A549 (cell line): ENCODE results near the gene SPINT1. TPM values are rescaled to one million over a fixed set of nuclear protein-coding genes. Genes with fewer than 3 reads are reported as not detected.

Experiments
- ATAC-seq, 2 experiments: fragments of 200-7000 bp in 1 of 2; fragments of >200 bp in 1 of 2; cut with Nextera tagmentation in 1 of 2; cut with Tn5 transposase in 1 of 2; 3 replicates each; pipeline versions ENCODE4 v1.8.0 to v1.9.1; 2018 to 2020; ENCODE audit warnings: mild to moderate bottlenecking in 1 of 2, moderate library complexity in 1 of 2
- CTCF ChIA-PET: fragments of 300-600 bp; sonication (Branson Sonifier 250); formaldehyde crosslinking; extraction: SDS; loops from one replicate; lab custom pipeline; 2021; ENCODE audit warnings: antibody characterized with exemption, inconsistent platforms; lab: Yijun Ruan, JAX
- POLR2A ChIA-PET: fragments of 350-600 bp; formaldehyde crosslinking; extraction: SDS; loops from one replicate; lab custom pipeline; 2021; ENCODE audit warnings: antibody characterized with exemption, inconsistent platforms; lab: Yijun Ruan, JAX
- DNase-seq, 2 experiments: peaks; one replicate each; pipeline versions ENCODE4 v3.0.0 to v3.0.0-alpha.2; 2011 to 2016; ENCODE audit warnings: low read depth in 1 of 2, low spot score in 1 of 2
- FAIRE-seq: peaks from 2 replicates; lab custom pipeline; 2011; peaks lifted over from hg19 to GRCh38; lab: Jason Lieb, UNC
- H3K27ac ChIP-seq, 2 experiments: fragments of >200 bp; sonication (Bioruptor Twin); formaldehyde crosslinking; 3 replicates each; pipeline ENCODE4 v1.5.1; 2016 to 2017
- H3K4me1 ChIP-seq: fragments of >200 bp; sonication (Bioruptor Twin); formaldehyde crosslinking; 3 replicates; pipeline ENCODE4 v1.6.1; 2016
- H3K4me2 ChIP-seq: fragments of >200 bp; sonication (Bioruptor Twin); formaldehyde crosslinking; 3 replicates; pipeline ENCODE4 v1.6.1; 2016
- H3K4me3 ChIP-seq: fragments of >200 bp; sonication (Bioruptor Twin); formaldehyde crosslinking; 3 replicates; pipeline ENCODE4 v1.5.1; 2016
- H3K9me3 ChIP-seq: fragments of >200 bp; sonication (Bioruptor Twin); formaldehyde crosslinking; 3 replicates; pipeline ENCODE4 v1.6.1; 2016
- BHLHE40 ChIP-seq: IDR thresholded peaks from 2 replicates; pipeline ENCODE4 v1.6.1; 2012; ENCODE audit warnings: low read depth, low read length, inconsistent platforms
- CHD2 ChIP-seq: fragments of 150-350 bp; IDR thresholded peaks from 2 replicates; pipeline ENCODE4 v1.6.1; 2014; ENCODE audit warnings: low read length; ENCODE audit not compliant: partially characterized antibody
- EHF ChIP-seq: fragments of 250-450 bp; sonication (Bioruptor Pico); IDR thresholded peaks from 2 replicates; pipeline ENCODE4 v1.5.0; 2020; ENCODE audit warnings: mild to moderate bottlenecking
- EP300 ChIP-seq, 2 experiments: fragments of >200 bp; sonication (Bioruptor Twin); formaldehyde crosslinking; IDR thresholded peaks; 2 replicates in 1 of 2; 3 replicates in 1 of 2; pipeline ENCODE4 v1.6.1; 2016 to 2017
- ESRRA ChIP-seq: fragments of 150-350 bp; IDR thresholded peaks from 2 replicates; pipeline ENCODE4 v1.6.1; 2014; ENCODE audit warnings: mild to moderate bottlenecking, low read length, borderline replicate concordance
- FOXS1 ChIP-seq: fragments of 250-450 bp; sonication (Bioruptor Pico); IDR thresholded peaks from 2 replicates; pipeline ENCODE4 v1.5.0; 2020; ENCODE audit warnings: mild to moderate bottlenecking, moderate library complexity
- HDAC2 ChIP-seq: fragments of 200-600 bp; sonication (generic); IDR thresholded peaks from 2 replicates; pipeline ENCODE4 v1.6.1; 2016
- HEYL ChIP-seq: fragments of 250-450 bp; sonication (Bioruptor Pico); IDR thresholded peaks from 2 replicates; pipeline ENCODE4 v1.8.0; 2021; ENCODE audit warnings: mild to moderate bottlenecking, moderate library complexity
- HOXB13 ChIP-seq: fragments of 250-450 bp; sonication (Bioruptor Pico); IDR thresholded peaks from 2 replicates; pipeline ENCODE4 v1.5.0; 2020; ENCODE audit warnings: low read depth, mild to moderate bottlenecking, moderate library complexity
- HOXB5 ChIP-seq: fragments of 250-450 bp; sonication (Bioruptor Pico); IDR thresholded peaks from 2 replicates; pipeline ENCODE4 v1.5.0; 2020; ENCODE audit warnings: mild to moderate bottlenecking, moderate library complexity
- KDM1A ChIP-seq: fragments of 200-600 bp; sonication (generic); IDR thresholded peaks from 2 replicates; pipeline ENCODE4 v1.6.1; 2016; ENCODE audit warnings: low read depth, mild to moderate bottlenecking
- KDM5A ChIP-seq: fragments of 200-600 bp; sonication (generic); IDR thresholded peaks from 2 replicates; pipeline ENCODE4 v1.6.1; 2016; ENCODE audit warnings: antibody characterized with exemption, mild to moderate bottlenecking
- MAFK ChIP-seq: fragments of 450-650 bp; IDR thresholded peaks from 2 replicates; pipeline ENCODE4 v1.6.1; 2014; ENCODE audit not compliant: partially characterized antibody
- NFE2L2 ChIP-seq: fragments of 150-350 bp; conservative IDR thresholded peaks from 2 replicates; pipeline ENCODE4 v1.6.1; 2014; ENCODE audit warnings: low read length
- PHF8 ChIP-seq: fragments of 200-600 bp; sonication (generic); IDR thresholded peaks from 2 replicates; pipeline ENCODE4 v1.6.1; 2016; ENCODE audit warnings: low read depth, mild to moderate bottlenecking, antibody characterized with exemption, moderate library complexity, borderline replicate concordance
- POLR2A ChIP-seq: IDR thresholded peaks from 2 replicates; pipeline ENCODE4 v1.6.1; 2012; ENCODE audit warnings: mild to moderate bottlenecking, low read length
- POLR2AphosphoS2 ChIP-seq: conservative IDR thresholded peaks from 2 replicates; pipeline ENCODE4 v1.6.1; 2012; ENCODE audit warnings: low read length, improper control_type of control experiment, inconsistent platforms
- RFX5 ChIP-seq: fragments of 450-650 bp; IDR thresholded peaks from 2 replicates; pipeline ENCODE4 v1.7.1; 2014; ENCODE audit warnings: antibody characterized with exemption, mild to moderate bottlenecking, moderate library complexity
- SMC3 ChIP-seq: fragments of >200 bp; sonication (Bioruptor Twin); formaldehyde crosslinking; IDR thresholded peaks from 3 replicates; pipeline ENCODE4 v1.6.1; 2018; ENCODE audit warnings: inconsistent platforms
- SREBF2 ChIP-seq: fragments of 450-650 bp; IDR thresholded peaks from 2 replicates; pipeline ENCODE4 v1.6.1; 2014; ENCODE audit warnings: mild to moderate bottlenecking, moderate library complexity
- TP53 ChIP-seq: fragments of 250-450 bp; sonication (Bioruptor Pico); IDR thresholded peaks from 2 replicates; pipeline ENCODE4 v1.5.0; 2021; ENCODE audit warnings: mild to moderate bottlenecking, moderate library complexity
- ZC3H11A ChIP-seq: fragments of 450-650 bp; IDR thresholded peaks from 2 replicates; pipeline ENCODE4 v1.6.1; 2014; ENCODE audit warnings: antibody characterized with exemption, mild to moderate bottlenecking
- ZNF302 ChIP-seq: fragments of 250-450 bp; sonication (Bioruptor Pico); IDR thresholded peaks from 2 replicates; pipeline ENCODE4 v1.9.0; 2021; ENCODE audit warnings: inconsistent platforms, mild to moderate bottlenecking, moderate library complexity
- WGBS: methylation state at CpG from one replicate; pipeline ENCODE4 v1.1.6; 2017; ENCODE audit errors: missing lambda C conversion rate; 5-methylcytosine and 5-hydroxymethylcytosine counted together
- polyA minus RNA-seq: library from RNA; depleted of rRNA, polyadenylated mRNA; stranded (reverse); fragments of >200 nt; gene quantifications from 2 replicates; pipeline ENCODE4 v1.2.3, GENCODE V29; 2011; rRNA and poly(A)+ RNA removed
- polyA plus RNA-seq, 4 experiments: library from polyadenylated mRNA; depleted of rRNA in 3 of 4; stranded (reverse); fragments of >200 nt; fragmentation: RNase III in 1 of 4; extraction: RNeasy Plus Mini Kit Qiagen cat#74134 plus additional on column Dnase treatment in 1 of 4; gene quantifications; 2 replicates in 3 of 4; 3 replicates in 1 of 4; pipeline ENCODE4 v1.2.3, GENCODE V29; 2011 to 2017
- TF ChIP-seq, protein P1 (sequence below): fragments of 450-650 bp; IDR thresholded peaks from 2 replicates; pipeline ENCODE4 v1.6.1; 2014; ENCODE audit warnings: antibody characterized with exemption
- TF ChIP-seq, protein P2 (sequence below): fragments of >200 bp; sonication (Bioruptor Twin); formaldehyde crosslinking; IDR thresholded peaks from 3 replicates; pipeline ENCODE4 v1.5.1; 2016
- TF ChIP-seq, protein P3 (sequence below): IDR thresholded peaks from 2 replicates; pipeline ENCODE4 v1.6.1; 2012; ENCODE audit warnings: low read depth, borderline replicate concordance
- TF ChIP-seq, protein P4 (sequence below): IDR thresholded peaks from 2 replicates; pipeline ENCODE4 v1.6.1; 2012
- TF ChIP-seq, protein P5 (sequence below): fragments of >200 bp; sonication (Bioruptor Twin); formaldehyde crosslinking; IDR thresholded peaks from 3 replicates; pipeline ENCODE4 v1.6.1; 2016
- TF ChIP-seq, protein P6 (sequence below): IDR thresholded peaks from 2 replicates; pipeline ENCODE4 v1.6.1; 2012

Gene SPINT1, protein sequence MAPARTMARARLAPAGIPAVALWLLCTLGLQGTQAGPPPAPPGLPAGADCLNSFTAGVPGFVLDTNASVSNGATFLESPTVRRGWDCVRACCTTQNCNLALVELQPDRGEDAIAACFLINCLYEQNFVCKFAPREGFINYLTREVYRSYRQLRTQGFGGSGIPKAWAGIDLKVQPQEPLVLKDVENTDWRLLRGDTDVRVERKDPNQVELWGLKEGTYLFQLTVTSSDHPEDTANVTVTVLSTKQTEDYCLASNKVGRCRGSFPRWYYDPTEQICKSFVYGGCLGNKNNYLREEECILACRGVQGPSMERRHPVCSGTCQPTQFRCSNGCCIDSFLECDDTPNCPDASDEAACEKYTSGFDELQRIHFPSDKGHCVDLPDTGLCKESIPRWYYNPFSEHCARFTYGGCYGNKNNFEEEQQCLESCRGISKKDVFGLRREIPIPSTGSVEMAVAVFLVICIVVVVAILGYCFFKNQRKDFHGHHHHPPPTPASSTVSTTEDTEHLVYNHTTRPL
- 0.79 and 0.99 TPM in 2 replicates for polyA plus RNA-seq (2011; rRNA removed)
- 0.31 and 0.38 TPM in 2 replicates for polyA plus RNA-seq (2012; cell fraction: cytosol; rRNA removed)
- 0.49 and 0.97 TPM in 2 replicates for polyA plus RNA-seq (2012; cell fraction: nucleus; rRNA removed)
- 0.28 to 0.80 TPM (median 0.54 TPM) in 3 replicates for polyA plus RNA-seq (2017; fragmentation: RNase III; extraction: RNeasy Plus Mini Kit Qiagen cat#74134 plus additional on column Dnase treatment)
- 1.2 and 2.4 TPM in 2 replicates for polyA minus RNA-seq

DNA sequence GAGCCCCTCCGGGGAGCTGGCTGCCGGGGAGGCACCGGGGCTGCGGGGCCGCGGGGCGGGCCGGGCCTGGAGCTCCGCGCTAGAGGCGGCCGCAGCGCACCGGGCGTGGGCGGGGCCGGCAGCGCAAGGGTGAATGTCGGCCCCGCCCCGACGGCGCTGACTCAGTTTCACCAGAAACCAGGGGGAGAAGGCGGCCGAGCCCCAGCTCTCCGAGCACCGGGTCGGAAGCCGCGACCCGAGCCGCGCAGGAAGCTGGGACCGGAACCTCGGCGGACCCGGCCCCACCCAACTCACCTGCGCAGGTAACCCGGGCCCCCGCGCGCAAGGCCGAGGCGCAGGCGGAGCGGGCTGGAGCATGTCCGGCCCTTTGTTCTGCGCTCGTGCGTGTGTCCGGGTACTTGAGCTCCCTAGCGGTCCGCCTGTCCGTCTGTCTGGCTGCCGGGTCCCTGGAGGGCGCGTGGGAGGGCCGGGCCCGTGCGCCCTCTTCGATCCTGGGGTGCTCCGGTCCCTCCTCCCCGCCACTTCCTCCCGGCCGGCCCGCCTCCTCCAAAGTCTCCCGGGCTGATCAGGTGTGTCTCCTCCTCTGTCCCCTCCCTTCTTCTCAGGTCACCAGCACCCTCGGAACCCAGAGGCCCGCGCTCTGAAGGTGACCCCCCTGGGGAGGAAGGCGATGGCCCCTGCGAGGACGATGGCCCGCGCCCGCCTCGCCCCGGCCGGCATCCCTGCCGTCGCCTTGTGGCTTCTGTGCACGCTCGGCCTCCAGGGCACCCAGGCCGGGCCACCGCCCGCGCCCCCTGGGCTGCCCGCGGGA, at the start of gene SPINT1:
Gene SPINT1 (plus strand): TSS at position 164 of the 811 bp plus-strand sequence. CDS start 507 bp downstream, at position 671.
- ATAC-seq (no peak), DNase-seq (no peak), FAIRE-seq (no peak)
- peak within 1 kb of the TSS; percentile 54 for H3K4me3 ChIP-seq
- H3K4me2 ChIP-seq = peak within 1 kb of the TSS; percentile 92
- 41% methylated on average over 30 of the region's 89 CpGs for WGBS
- peaks cover 23% of the 10 kb centered on the region for H3K4me1 ChIP-seq
- CTCF ChIA-PET = interaction anchor here (0.6 to 8.2 kb wide), 3 partner anchors 9 to 375 kb away, joined by 3 to 82 read pairs (median 5); no protein-coding TSS in a partner anchor
- TF ChIP-seq KDM5A (no peak), FOXS1 (CRISPR knock-in tag) (no peak), PHF8 (no peak), TP53 (CRISPR knock-in tag) (no peak), SMC3 (no peak), HOXB13 (CRISPR knock-in tag) (no peak), RFX5 (no peak), MAFK (no peak), ZC3H11A (no peak), ESRRA (no peak), ZNF302 (no peak), HDAC2 (no peak), CHD2 (no peak), BHLHE40 (no peak)
- TF ChIP-seq, protein P1, sequence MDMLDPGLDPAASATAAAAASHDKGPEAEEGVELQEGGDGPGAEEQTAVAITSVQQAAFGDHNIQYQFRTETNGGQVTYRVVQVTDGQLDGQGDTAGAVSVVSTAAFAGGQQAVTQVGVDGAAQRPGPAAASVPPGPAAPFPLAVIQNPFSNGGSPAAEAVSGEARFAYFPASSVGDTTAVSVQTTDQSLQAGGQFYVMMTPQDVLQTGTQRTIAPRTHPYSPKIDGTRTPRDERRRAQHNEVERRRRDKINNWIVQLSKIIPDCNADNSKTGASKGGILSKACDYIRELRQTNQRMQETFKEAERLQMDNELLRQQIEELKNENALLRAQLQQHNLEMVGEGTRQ = no peak
- TF ChIP-seq, protein P2, sequence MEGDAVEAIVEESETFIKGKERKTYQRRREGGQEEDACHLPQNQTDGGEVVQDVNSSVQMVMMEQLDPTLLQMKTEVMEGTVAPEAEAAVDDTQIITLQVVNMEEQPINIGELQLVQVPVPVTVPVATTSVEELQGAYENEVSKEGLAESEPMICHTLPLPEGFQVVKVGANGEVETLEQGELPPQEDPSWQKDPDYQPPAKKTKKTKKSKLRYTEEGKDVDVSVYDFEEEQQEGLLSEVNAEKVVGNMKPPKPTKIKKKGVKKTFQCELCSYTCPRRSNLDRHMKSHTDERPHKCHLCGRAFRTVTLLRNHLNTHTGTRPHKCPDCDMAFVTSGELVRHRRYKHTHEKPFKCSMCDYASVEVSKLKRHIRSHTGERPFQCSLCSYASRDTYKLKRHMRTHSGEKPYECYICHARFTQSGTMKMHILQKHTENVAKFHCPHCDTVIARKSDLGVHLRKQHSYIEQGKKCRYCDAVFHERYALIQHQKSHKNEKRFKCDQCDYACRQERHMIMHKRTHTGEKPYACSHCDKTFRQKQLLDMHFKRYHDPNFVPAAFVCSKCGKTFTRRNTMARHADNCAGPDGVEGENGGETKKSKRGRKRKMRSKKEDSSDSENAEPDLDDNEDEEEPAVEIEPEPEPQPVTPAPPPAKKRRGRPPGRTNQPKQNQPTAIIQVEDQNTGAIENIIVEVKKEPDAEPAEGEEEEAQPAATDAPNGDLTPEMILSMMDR = no peak
- TF ChIP-seq, protein P3, sequence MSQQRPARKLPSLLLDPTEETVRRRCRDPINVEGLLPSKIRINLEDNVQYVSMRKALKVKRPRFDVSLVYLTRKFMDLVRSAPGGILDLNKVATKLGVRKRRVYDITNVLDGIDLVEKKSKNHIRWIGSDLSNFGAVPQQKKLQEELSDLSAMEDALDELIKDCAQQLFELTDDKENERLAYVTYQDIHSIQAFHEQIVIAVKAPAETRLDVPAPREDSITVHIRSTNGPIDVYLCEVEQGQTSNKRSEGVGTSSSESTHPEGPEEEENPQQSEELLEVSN = no peak
- H3K9me3 ChIP-seq = no peaks in the 10 kb centered on the region
- POLR2A ChIA-PET = no interaction called here
- peak within 1 kb of the TSS; percentile 41 to 80; a peak in 4 of 6 replicates for H3K27ac ChIP-seq

DNA sequence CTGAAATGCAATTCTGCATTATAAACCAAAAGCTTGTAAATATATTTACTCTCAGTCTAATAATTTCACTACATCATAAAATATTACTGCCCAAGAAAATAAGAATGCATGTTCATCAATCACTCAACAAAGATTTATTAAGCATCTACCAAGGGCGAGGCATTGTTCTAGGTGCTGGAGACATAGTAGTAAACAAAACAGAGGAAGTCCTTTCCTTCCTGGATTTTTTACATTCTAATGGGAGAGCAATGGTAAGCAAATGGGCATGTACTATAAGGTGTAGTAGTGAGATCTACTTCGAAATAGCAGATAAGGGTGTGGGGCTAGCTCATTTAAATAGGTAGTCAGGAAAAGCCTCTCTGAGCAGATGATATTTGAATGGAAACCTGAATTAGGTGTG, 47.8 kb upstream of the SPINT1 start:
- ChIA-PET CTCF (interaction anchor here (1.3 to 1.7 kb wide), 2 partner anchors 9 to 63 kb away, joined by 3 to 4 read pairs; no protein-coding TSS in a partner anchor), POLR2A (no interaction called here)
- no peak for FAIRE-seq
- peak overlapping the region in 1 of 2 experiments; percentile 85; a peak in 3 of 6 replicates for H3K27ac ChIP-seq
- peak in 1 of 2 experiments; percentile 18 for DNase-seq
- 0 out of 3 replicates have a peak overlapping the region, but pooled peaks have one; percentile 13 for H3K4me2 ChIP-seq
- TF ChIP-seq SREBF2 (no peak), ZNF302 (no peak), KDM5A (no peak), HOXB13 (CRISPR knock-in tag) (no peak), SMC3 (no peak), POLR2AphosphoS2 (no peak), HEYL (CRISPR knock-in tag) (no peak), EP300 (IDR thresholded peaks at IDR 0.05) (no peak), ZC3H11A (no peak), FOXS1 (CRISPR knock-in tag) (no peak), EHF (CRISPR knock-in tag) (no peak), POLR2A (no peak), CHD2 (no peak), KDM1A (no peak), ESRRA (no peak), HOXB5 (CRISPR knock-in tag) (no peak), NFE2L2 (no peak)
- TF ChIP-seq, protein P4, sequence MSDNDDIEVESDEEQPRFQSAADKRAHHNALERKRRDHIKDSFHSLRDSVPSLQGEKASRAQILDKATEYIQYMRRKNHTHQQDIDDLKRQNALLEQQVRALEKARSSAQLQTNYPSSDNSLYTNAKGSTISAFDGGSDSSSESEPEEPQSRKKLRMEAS = no peak
- TF ChIP-seq, protein P5, sequence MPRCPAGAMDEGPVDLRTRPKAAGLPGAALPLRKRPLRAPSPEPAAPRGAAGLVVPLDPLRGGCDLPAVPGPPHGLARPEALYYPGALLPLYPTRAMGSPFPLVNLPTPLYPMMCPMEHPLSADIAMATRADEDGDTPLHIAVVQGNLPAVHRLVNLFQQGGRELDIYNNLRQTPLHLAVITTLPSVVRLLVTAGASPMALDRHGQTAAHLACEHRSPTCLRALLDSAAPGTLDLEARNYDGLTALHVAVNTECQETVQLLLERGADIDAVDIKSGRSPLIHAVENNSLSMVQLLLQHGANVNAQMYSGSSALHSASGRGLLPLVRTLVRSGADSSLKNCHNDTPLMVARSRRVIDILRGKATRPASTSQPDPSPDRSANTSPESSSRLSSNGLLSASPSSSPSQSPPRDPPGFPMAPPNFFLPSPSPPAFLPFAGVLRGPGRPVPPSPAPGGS = no peak
- TF ChIP-seq, protein P6, sequence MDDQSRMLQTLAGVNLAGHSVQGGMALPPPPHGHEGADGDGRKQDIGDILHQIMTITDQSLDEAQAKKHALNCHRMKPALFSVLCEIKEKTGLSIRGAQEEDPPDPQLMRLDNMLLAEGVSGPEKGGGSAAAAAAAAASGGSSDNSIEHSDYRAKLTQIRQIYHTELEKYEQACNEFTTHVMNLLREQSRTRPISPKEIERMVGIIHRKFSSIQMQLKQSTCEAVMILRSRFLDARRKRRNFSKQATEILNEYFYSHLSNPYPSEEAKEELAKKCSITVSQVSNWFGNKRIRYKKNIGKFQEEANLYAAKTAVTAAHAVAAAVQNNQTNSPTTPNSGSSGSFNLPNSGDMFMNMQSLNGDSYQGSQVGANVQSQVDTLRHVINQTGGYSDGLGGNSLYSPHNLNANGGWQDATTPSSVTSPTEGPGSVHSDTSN = no peak
- 56% methylated on average over 2 of the region's 2 CpGs for WGBS
- peaks cover 50% of the 10 kb centered on the region for H3K4me1 ChIP-seq
- no peak; a peak in 1 of 6 replicates for ATAC-seq
- no peaks in the 10 kb centered on the region for H3K9me3 ChIP-seq
- no peak overlapping the region for H3K4me3 ChIP-seq
